SH-SY5Y (cell line): Measurements from ENCODE around the gene MGST2.

Experiments used
- GATA2 ChIP-seq: IDR thresholded peaks from 2 replicates; pipeline ENCODE4 v1.6.1; 2011; ENCODE audit warnings: mild to moderate bottlenecking, low read depth, low read length
- GATA3 ChIP-seq: IDR thresholded peaks from 2 replicates; pipeline ENCODE4 v1.6.1; 2011; ENCODE audit warnings: low read depth, mild to moderate bottlenecking, low read length, moderate library complexity

MGST2 gene

DNA sequence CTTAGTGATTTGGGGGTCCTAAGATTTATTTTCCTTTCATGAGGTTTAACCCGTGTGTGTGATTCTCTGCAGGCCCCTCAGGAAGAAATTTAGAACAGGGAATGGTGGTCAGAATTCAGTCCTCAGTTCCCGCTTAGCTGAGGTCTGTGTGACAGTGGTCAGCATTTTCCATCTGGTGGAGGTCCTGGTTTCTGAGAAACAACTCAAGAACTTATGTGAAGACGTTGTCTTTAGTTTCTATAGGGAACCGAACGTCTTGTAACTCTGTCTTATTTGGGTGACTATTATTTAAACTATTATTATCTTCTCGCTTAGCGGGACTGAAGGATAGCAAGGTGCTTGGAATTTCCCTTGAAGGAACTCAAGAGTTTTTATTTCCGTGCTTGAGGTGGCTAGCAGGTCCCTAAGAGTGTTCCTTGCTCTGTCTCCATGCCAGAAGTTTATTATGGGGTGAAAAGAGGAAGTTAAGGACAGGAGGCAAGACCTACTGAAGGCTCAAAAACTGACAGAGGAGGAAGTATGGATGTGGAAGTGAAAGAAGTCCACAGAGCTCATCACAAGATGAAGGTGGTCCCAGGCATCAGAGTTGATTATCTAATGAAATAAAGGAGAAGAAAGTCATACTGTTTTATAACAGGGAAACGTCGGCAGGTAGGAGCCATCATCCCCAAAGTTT, 9.4 kb downstream of the MGST2 start:
- TF ChIP-seq GATA3: no peak
- TF ChIP-seq GATA2: no peak

DNA sequence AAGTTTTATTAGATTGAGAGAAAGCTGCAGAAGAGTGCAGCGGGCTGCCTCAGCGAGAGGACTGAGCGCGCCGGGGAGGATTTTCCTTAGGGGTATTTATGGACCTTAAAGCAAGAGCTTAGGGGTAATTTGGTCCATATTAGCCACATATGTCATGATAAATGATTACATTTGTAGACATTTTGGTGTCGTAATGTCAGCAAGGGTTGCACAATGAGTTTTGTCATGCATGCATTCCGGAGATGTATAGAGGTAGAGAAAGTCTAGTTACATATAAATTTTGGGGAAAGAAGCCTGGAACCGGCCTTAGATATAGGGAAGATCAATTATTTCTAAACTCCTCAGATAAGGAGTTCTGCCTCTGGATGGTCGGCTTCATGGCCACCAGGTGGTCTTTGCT, 10.0 kb downstream of the MGST2 start:
- TF ChIP-seq GATA3: no peak
- TF ChIP-seq GATA2: no peak

DNA sequence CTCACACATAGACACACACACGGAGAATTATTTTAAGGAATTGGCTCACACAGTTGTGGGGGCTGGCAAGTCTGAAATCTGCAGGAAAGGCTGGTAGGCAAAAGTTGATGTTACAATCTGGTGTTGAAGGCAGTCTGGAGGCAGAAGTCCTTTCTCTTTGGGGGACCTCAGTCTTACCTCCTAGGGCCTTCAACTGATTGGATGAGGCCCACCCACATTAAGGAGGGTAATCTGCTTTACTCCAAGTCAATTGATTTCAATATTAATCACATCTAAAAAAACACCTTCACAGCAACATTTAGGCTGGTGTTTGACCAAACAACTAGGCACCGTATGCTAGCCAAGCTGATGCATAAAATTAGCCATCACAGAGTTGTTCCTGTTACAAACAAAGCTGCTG, 10.7 kb downstream of the MGST2 start:
- TF ChIP-seq GATA2 (no peak), GATA3 (no peak)

DNA sequence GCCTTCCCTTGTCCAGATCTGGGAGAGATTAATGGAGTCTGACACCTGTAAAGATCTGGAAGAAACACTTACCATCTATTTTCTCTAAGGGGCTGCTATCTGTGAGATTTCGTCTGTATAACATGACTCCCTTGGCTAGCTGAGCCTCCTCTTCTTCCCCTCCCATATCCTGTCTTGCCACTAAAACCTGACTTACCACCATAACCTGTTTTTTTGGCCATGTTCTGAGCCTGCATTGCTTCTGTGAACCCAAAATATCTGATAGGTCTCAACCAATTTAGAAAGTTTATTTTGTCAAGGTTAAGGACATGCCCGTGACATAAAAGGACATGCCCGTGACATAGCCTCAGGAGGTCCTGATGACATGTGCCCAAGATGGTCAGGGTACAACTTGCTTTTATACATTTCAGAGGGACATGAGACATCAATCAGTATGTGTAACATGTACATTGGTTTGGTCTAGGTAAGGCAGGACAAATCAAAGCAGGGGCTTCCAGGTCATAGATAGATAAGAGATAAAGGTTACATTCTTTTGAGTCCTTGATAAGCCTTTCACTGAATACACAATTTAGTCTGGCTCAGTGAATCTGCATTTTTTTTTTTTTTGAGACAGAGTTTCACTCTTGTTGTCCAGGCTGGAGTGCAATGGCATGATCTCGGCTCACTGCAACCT, 11.4 kb downstream of the MGST2 start:
- no peak for TF ChIP-seq GATA2
- no peak for TF ChIP-seq GATA3

DNA sequence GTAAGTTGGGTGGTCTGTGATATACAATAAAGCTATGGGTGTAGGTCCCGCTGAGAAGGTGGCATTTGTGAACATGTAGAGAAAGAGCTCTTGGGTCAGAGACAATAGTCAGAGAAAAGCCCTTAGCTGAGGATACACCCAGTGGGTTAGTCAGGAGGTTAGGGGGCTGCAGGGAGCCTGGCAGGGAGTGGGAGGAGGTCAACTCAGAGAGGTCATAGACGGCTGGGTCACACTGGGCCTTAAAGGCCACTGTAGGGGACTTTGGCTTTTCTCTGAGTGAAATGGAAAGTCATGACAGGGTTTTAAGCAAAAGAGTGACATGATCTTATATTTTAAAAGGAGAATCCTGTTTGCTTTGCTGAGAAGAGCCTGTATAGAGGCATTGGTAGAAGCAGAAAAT, 16.7 kb downstream of the MGST2 start:
- TF ChIP-seq GATA2 (no peak), GATA3 (no peak)

DNA sequence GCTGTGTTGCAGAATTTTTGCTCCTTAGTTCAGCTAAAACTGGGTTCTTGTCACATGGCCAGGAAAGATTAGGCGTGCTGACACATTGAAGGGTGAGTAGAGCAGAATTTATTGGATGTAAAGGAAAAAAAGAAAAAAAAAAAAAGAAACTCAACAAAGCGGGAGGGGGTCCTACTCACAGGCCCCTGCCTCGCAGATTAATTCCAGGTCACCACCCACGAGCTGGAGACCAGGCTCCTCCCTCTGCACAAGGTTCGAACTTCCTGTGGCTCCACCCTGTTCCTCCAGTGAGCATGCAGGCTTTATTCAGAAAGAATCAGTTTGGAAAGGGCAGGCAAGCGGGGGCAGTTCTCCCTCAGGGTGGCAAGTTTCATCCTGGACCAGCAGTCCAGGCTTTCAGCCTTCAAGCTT, 17.1 kb downstream of the MGST2 start:
- TF ChIP-seq GATA2: no peak
- TF ChIP-seq GATA3: no peak

DNA sequence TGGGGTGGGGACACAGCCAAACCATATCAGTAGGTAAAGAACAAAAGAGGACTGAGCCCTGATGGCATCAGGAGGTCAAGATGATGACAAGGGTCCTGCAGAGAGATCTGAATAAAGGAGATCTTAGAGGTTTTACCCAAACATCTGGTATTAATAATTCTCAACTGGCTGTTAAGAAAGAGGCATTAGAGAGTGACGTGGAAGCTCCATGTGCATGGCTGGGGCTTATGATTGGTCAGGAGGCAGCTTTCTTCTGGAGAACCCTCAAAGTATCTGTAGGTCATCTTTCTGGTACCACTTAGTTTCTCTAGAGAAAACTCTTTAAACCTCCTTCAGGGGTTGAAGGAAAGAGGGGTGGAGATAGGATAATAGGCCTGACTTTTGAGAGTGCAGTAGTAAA, 18.7 kb downstream of the MGST2 start:
- TF ChIP-seq GATA2 (no peak), GATA3 (no peak)

DNA sequence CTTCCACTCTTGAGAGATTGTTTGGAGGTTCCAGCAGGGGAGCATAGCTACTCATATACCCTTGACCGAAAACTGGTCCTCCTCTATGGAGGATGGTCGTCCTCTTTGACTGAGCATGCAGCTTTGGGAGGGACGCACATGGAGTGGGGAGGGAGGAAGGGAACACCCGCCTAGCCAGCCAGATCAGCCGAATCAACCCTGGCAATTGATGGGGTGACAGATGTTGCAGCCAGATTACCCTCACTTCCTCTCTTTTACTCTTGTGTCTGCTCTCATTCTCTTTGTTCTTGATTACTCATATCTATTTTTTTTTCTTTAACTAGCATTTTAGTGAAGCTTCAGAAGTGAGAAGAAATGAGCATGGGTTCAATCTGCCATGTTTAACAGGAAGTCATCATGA, 19.6 kb downstream of the MGST2 start:
- TF ChIP-seq GATA3: no peak
- no peak for TF ChIP-seq GATA2

DNA sequence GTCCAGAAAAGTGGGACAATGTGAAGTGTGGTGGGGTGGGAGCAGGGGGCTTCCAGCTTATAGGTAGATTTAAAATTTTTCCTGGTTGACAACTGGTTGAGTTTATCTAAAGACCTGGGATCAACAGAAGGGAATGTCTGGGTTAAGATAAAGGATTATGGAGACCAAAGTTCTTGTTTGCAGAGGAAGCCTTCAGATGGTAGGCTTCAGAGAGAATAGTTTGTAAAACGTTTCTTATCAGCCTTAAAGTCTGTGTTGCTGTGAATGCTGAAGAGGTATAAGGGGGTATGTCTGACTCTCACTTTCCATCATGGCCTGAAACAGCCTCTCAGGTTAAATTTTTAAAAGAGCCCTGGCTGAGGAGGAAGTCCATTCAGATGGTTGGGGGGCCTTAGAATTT, 20.5 kb downstream of the MGST2 start:
- no peak for TF ChIP-seq GATA2
- no peak for TF ChIP-seq GATA3

DNA sequence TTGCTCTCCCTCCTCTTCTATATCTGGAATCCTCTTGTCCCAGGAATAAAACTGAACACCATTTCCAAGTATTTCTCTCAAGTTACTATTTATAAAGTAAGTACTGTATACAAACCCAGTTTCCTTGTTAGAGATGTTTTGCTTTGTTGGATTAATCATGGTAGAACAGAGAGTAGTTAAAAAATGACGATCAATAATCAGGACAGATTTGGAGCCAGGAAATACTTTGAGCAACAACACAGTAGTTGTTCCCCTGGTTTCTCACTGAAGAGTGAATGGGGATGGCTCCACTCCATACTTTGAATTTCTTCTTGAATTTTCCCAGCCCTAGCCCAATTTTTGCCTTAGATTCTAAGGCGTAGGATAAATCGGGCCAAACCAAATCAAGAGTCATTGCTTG, 21.4 kb downstream of the MGST2 start:
- TF ChIP-seq GATA3 (no peak), GATA2 (no peak)

DNA sequence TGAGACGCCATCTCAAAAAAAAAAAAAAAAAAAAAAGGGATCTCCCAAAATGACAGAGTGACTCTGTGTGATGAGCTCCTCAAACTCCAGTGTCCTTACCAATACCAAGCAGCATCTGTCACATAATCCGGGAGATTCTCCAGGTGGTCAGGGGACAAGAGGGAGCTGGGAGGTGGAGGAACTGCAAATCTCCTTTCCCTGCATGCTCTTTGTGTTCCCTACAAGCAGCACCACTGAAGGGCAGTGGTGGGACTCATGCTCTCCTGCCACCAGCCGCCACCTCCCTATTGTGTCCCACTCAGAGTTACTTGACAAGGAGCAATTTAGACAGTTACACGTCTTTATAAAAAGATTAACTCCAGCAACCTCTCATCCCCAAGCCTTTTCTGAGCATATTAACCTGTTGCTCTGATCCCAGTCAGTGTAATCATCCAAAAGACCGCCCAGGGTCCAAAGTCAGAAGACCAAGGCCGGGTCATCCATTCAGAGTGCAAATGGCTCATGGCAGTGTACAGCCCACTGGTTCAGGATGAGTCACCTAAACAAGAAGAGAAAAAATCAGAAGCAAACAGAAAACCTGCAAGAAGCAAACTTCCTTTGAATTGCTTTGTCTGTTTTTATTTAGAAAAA, 23.6 kb downstream of the MGST2 start:
- no peak for TF ChIP-seq GATA3
- TF ChIP-seq GATA2: no peak

DNA sequence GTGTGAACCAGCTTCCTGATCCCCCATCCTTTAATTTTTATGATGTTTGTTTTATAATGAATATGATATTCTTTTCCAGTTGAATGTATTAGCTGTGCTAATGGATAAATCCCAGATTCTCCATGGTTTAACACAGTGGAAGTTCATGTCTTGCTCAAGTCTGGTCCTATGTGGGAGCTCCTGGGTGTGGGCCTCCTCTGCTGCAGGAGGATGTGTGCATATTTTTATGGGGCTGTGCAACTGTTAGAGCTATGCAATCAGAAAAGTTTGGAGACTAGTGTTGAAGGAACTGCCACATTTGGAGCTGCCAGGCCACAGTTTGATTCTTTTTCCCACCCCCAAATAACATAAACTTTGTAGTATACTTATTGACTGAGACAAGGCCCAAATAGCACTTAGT, 24.8 kb downstream of the MGST2 start:
- TF ChIP-seq GATA3: no peak
- TF ChIP-seq GATA2: no peak

DNA sequence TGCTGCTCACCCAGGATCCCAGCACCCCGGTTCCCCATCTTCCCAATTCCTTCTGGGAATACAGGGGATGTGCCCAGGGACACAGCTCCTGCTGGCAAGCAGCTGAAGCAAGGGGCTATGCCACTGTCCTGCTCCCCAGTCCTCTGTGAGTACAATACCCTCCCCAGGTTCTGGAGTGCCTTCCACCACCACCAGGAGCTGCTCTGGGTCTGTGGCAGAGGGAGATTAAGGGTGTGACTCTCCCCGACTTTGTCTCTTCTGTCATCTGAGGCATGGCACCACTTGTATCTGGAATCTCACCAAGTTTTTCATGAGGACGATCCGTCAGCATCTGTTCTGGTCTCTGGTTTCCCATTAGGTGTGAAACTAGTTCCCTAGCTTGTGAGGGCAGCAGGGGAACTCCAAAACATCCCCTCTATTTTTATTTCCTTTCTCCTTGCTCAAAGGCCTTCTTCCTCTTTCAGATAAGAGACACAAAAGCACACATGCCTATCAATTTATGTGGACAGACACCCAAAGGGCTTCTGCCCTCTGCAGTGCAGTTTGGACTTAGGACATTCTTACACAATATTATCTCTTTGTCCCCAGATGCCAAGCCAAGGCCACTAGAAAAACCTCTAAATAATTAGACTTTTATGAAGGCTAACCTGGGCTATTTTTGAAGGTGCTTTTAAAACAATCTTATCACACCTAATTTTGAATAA, 26.8 kb downstream of the MGST2 start:
- TF ChIP-seq GATA2 (no peak), GATA3 (no peak)

DNA sequence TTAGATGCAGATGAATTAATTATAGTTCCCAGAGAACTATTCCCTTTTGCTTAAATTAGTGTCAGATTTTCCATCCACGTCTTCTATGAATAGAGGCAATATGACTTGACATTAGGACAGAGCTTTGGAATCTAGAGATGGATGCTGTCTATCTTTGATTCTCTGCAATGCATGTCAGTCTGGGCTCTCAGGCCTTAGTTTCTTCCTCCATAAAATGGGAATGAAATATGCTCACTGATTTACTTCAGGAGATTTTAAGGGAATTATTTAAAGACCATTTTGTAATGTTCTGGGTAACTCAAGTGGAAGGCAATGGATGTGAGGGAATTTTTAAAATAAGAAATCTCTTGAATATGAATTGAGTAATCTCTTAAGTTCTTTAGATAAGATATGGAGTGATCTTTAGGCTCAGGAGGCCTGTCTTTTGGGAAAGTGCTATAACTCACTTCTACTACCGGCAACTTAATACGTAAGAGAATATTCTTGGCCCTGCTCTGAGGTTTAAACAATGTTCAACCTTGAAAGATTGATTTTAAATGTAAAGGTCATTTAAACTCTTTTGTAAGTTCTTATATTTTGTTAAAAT, 29.0 kb downstream of the MGST2 start:
- no peak for TF ChIP-seq GATA2

DNA sequence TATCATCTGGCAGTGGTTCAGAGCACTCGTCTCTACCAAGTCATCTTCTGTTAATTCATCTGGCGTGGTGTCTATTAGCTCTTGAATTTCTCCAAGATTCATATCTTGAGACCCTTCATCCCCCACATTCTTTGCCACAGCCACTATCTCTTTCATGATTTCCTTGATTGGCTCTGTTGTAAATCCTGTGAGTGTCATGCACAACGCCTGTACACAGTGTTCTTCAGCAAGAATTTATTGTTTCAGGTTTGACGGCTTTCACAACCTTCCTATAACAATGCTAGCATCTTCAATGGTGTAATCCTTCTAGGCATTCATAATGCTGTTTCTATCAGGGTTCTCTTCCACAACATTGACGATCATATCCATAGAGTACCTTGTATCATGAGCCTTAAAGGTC, 30.9 kb downstream of the MGST2 start:
- TF ChIP-seq GATA3 (no peak), GATA2 (no peak)
